Prostate gland (tissue), 2 donors: ENCODE measurements around the gene SLC13A3. TPM values are rescaled to one million over a fixed set of nuclear protein-coding genes. Genes with fewer than 3 reads are reported as not detected.

ENCODE experiments used
- DNase-seq: peaks from one replicate; pipeline ENCODE4 v3.0.0-alpha.2; 2019; ENCODE audit warnings: low spot score
- H3K27ac ChIP-seq, 2 donors: fragments of 200-600 bp; sonication (generic); 2 replicates each; pipeline ENCODE4 v1.5.1; 2017 to 2019
- H3K27me3 ChIP-seq: fragments of 200-600 bp; sonication (generic); replicated peaks from 2 replicates; pipeline ENCODE4 v1.5.1; 2019; ENCODE audit not compliant: insufficient read depth
- H3K36me3 ChIP-seq, 2 donors: fragments of 200-600 bp; sonication (generic); 1 replicate in 1 of 2; 2 replicates in 1 of 2; pipeline versions ENCODE4 v1.5.1 to v1.8.1; 2017 to 2019
- H3K4me1 ChIP-seq: fragments of 200-600 bp; sonication (generic); replicated peaks from 2 replicates; pipeline ENCODE4 v1.5.1; 2019
- H3K4me3 ChIP-seq, 2 donors: fragments of 200-600 bp; sonication (generic); 2 replicates each; pipeline ENCODE4 v1.5.1; 2017 to 2019
- H3K9me3 ChIP-seq: fragments of 200-600 bp; sonication (generic); 2 replicates; pipeline ENCODE4 v1.5.1; 2017
- CTCF ChIP-seq, 4 experiments: fragments of 200-600 bp in 2 of 4; fragments of 450-650 bp in 2 of 4; sonication (generic) in 2 of 4; IDR thresholded peaks; 1 replicate in 3 of 4; 2 replicates in 1 of 4; pipeline ENCODE4 v1.5.1; 2016 to 2019; ENCODE audit warnings: antibody characterized with exemption in 4 of 4, mild to moderate bottlenecking in 2 of 4, moderate library complexity in 2 of 4
- POLR2A ChIP-seq: fragments of 450-650 bp; IDR thresholded peaks from one replicate; pipeline ENCODE4 v1.6.1; 2016; ENCODE audit warnings: antibody characterized with exemption, mild to moderate bottlenecking
- POLR2AphosphoS5 ChIP-seq: sonication (generic); formaldehyde crosslinking; IDR thresholded peaks from one replicate; pipeline ENCODE4 v1.6.1; 2017; ENCODE audit warnings: antibody characterized with exemption
- WGBS: methylation state at CpG from one replicate; pipeline ENCODE4 v1.1.5; 2018; 5-methylcytosine and 5-hydroxymethylcytosine counted together
- intact Hi-C: fragments of 100-400 bp; cut with DNase I; formaldehyde crosslinking; loops from one replicate; pipeline ENCODE4 v1.14.2; 2022
- total RNA-seq, 2 donors: library from RNA; depleted of rRNA; stranded (reverse); fragments of >200 nt; gene quantifications; one replicate each; pipeline ENCODE4 v1.1.0, GENCODE V29; 2016

SLC13A3 gene
- total RNA-seq, 2 donors from 2014 or later, result 10.5 to 16.9 TPM

- TF ChIP-seq POLR2AphosphoS5 (no peak), CTCF (IDR thresholded peaks at IDR 0.05) (no peak), POLR2A (no peak)
- no peaks in the 10 kb centered on the region for H3K36me3 ChIP-seq
- no peak overlapping the region for H3K27ac ChIP-seq
- WGBS, result 47% methylated on average over 1 of the region's 1 CpG
- no peaks in the 10 kb centered on the region for H3K4me1 ChIP-seq
- no peak for DNase-seq
- no peaks in the 10 kb centered on the region for H3K9me3 ChIP-seq
- intact Hi-C loops, result no loop called here
- H3K27me3 ChIP-seq, result no peaks in the 10 kb centered on the region
- no peak overlapping the region for H3K4me3 ChIP-seq
Measured at GRCh38 chr20:46543959-46544358, 107.3 kb downstream of the SLC13A3 start.

GRCh38 chr20:46543033-46543432 lies 108.2 kb downstream of the SLC13A3 start:
- no peaks in the 10 kb centered on the region for H3K4me1 ChIP-seq
- DNase-seq, result no peak
- TF ChIP-seq POLR2A, result no peak
- TF ChIP-seq POLR2AphosphoS5, result no peak
- TF ChIP-seq CTCF (IDR thresholded peaks at IDR 0.05), result no peak
- intact Hi-C loops, result no loop called here
- no peaks in the 10 kb centered on the region for H3K36me3 ChIP-seq
- no peak overlapping the region for H3K27ac ChIP-seq
- H3K9me3 ChIP-seq, result no peaks in the 10 kb centered on the region
- H3K27me3 ChIP-seq, result no peaks in the 10 kb centered on the region
- 85% methylated on average over 4 of the region's 4 CpGs for WGBS
- H3K4me3 ChIP-seq, result no peak overlapping the region

- 50% methylated on average over 36 of the region's 36 CpGs for WGBS
- H3K36me3 ChIP-seq, result no peaks in the 10 kb centered on the region
- TF ChIP-seq POLR2A (no peak), POLR2AphosphoS5 (no peak), CTCF (IDR thresholded peaks at IDR 0.05) (no peak)
- H3K9me3 ChIP-seq, result no peaks in the 10 kb centered on the region
- no peak overlapping the region for H3K4me3 ChIP-seq
- H3K27ac ChIP-seq, result no peak overlapping the region
- H3K4me1 ChIP-seq, result no peaks in the 10 kb centered on the region
- no peak for DNase-seq
- H3K27me3 ChIP-seq, result no peaks in the 10 kb centered on the region
- intact Hi-C loops, result no loop called here
Measured at GRCh38 chr20:46541229-46541935, 109.9 kb downstream of the SLC13A3 start.

- Histone ChIP-seq H3K36me3 (no peaks in the 10 kb centered on the region), H3K4me3 (no peak overlapping the region), H3K27ac (no peak overlapping the region), H3K9me3 (no peaks in the 10 kb centered on the region), H3K27me3 (no peaks in the 10 kb centered on the region), H3K4me1 (no peaks in the 10 kb centered on the region)
- no peak for TF ChIP-seq POLR2AphosphoS5
- TF ChIP-seq POLR2A, result no peak
- no peak for TF ChIP-seq CTCF (IDR thresholded peaks at IDR 0.05)
- no peak for DNase-seq
- 76% methylated on average over 2 of the region's 2 CpGs for WGBS
- intact Hi-C loops, result no loop called here
Measured at GRCh38 chr20:46539113-46539512, 112.1 kb downstream of the SLC13A3 start.

- no peaks in the 10 kb centered on the region for H3K9me3 ChIP-seq
- intact Hi-C loops, result no loop called here
- no peaks in the 10 kb centered on the region for H3K27me3 ChIP-seq
- H3K4me3 ChIP-seq, result no peak overlapping the region
- no peaks in the 10 kb centered on the region for H3K4me1 ChIP-seq
- 75% methylated on average over 4 of the region's 4 CpGs for WGBS
- no peak overlapping the region for H3K27ac ChIP-seq
- no peak for TF ChIP-seq POLR2AphosphoS5
- no peak for TF ChIP-seq POLR2A
- no peak for TF ChIP-seq CTCF (IDR thresholded peaks at IDR 0.05)
- DNase-seq, result no peak
- no peaks in the 10 kb centered on the region for H3K36me3 ChIP-seq
Measured at GRCh38 chr20:46530640-46531039, 120.6 kb downstream of the SLC13A3 start.
